A673 (cell line): ENCODE results near the gene GIMAP6. TPM values are rescaled to one million over a fixed set of nuclear protein-coding genes. Genes with fewer than 3 reads are reported as not detected.
"Not testable (repeated sequence)": the region's sequence is repeated elsewhere in the genome, so short reads cannot be mapped to it uniquely, and the experiment has no call there.

Experiments
- BruUV-seq: library from RNA; stranded (reverse); fragments of 400-500 nt; replicated peaks from 2 replicates; lab custom pipeline; 2021; lab: Mats Ljungman, UMichigan
- CTCF ChIA-PET: fragments of 300-600 bp; sonication (Branson Sonifier 250); formaldehyde crosslinking; loops from one replicate; lab custom pipeline; 2022; ENCODE audit warnings: antibody characterized with exemption; lab: Charles Lee
- POLR2A ChIA-PET: fragments of 300-600 bp; sonication (Branson Sonifier 250); formaldehyde crosslinking; loops from one replicate; lab custom pipeline; 2022; ENCODE audit warnings: antibody characterized with exemption; ENCODE audit not compliant: low non-redundant PET; lab: Charles Lee
- DNase-seq: peaks from one replicate; pipeline ENCODE4 v3.0.0-alpha.2; 2015; ENCODE audit warnings: low spot score
- H3K27ac ChIP-seq: fragments of 200-600 bp; sonication (generic); 2 replicates; pipeline ENCODE4 v1.5.1; 2016; ENCODE audit warnings: mixed run types, low read depth, mild to moderate bottlenecking, mixed read lengths, antibody characterized with exemption, low read length; ENCODE audit not compliant: poor library complexity, severe bottlenecking
- H3K27me3 ChIP-seq: fragments of 200-600 bp; sonication (generic); replicated peaks from 2 replicates; pipeline ENCODE4 v1.6.1; 2017; ENCODE audit warnings: mixed run types, low read depth, mild to moderate bottlenecking, mixed read lengths, antibody characterized with exemption, low read length; ENCODE audit not compliant: insufficient read depth, poor library complexity
- H3K36me3 ChIP-seq: fragments of 200-600 bp; sonication (generic); 2 replicates; pipeline ENCODE4 v1.6.1; 2016; ENCODE audit warnings: mixed run types, mild to moderate bottlenecking, mixed read lengths, antibody characterized with exemption, low read length; ENCODE audit not compliant: insufficient read depth, poor library complexity, severe bottlenecking
- H3K4me1 ChIP-seq: fragments of 200-600 bp; sonication (generic); 2 replicates; pipeline ENCODE4 v1.6.1; 2017; ENCODE audit warnings: mixed run types, mild to moderate bottlenecking, mixed read lengths, antibody characterized with exemption, low read length; ENCODE audit not compliant: insufficient read depth, poor library complexity, severe bottlenecking
- H3K4me3 ChIP-seq: fragments of 200-600 bp; sonication (generic); 2 replicates; pipeline ENCODE4 v1.5.1; 2016; ENCODE audit warnings: low read depth, mixed run types, mild to moderate bottlenecking, mixed read lengths, low read length; ENCODE audit not compliant: poor library complexity, severe bottlenecking
- H3K9me3 ChIP-seq: fragments of 200-600 bp; sonication (generic); 2 replicates; pipeline ENCODE4 v1.6.1; 2016; ENCODE audit warnings: mixed run types, low read depth, mild to moderate bottlenecking, mixed read lengths, antibody characterized with exemption, low read length; ENCODE audit not compliant: poor library complexity, severe bottlenecking
- CTCF ChIP-seq: fragments of 300-800, 200-600 bp; sonication (generic); conservative IDR thresholded peaks from 2 replicates; pipeline ENCODE4 v1.5.1; 2017; ENCODE audit warnings: low read depth, mild to moderate bottlenecking, antibody characterized with exemption, low read length, moderate library complexity, mixed read lengths
- EZH2 ChIP-seq: fragments of 200-600 bp; sonication (generic); IDR thresholded peaks from 2 replicates; pipeline ENCODE4 v1.6.1; 2017; ENCODE audit warnings: borderline replicate concordance, low read depth, mild to moderate bottlenecking, mixed read lengths, antibody characterized with exemption, low read length; ENCODE audit not compliant: poor library complexity, severe bottlenecking
- intact Hi-C: fragments of 100-400 bp; cut with micrococcal nuclease; formaldehyde crosslinking; loops from one replicate; pipeline ENCODE4 v1.10.0; 2022; ENCODE audit not compliant: unreplicated experiment
- total RNA-seq: library from RNA; stranded (reverse); gene quantifications from 2 replicates; pipeline ENCODE4 v1.2.3, GENCODE V29; 2021

The GIMAP6 gene
- total RNA-seq, 1 experiment from 2014 or later: not detected

- no TSS peak for BruUV-seq
- POLR2A ChIA-PET: no interaction called here
- no peak overlapping the region for H3K4me3 ChIP-seq
- H3K27me3 ChIP-seq: no peaks in the 10 kb centered on the region
- no peaks in the 10 kb centered on the region for H3K36me3 ChIP-seq
- no peak for TF ChIP-seq CTCF
- TF ChIP-seq EZH2: no peak
- intact Hi-C loops: no loop called here
- no peaks in the 10 kb centered on the region for H3K4me1 ChIP-seq
- H3K9me3 ChIP-seq: no peaks in the 10 kb centered on the region
- CTCF ChIA-PET: no interaction called here
- DNase-seq: no peak
- H3K27ac ChIP-seq: no peak overlapping the region
These were observed 18.3 kb downstream of the GIMAP6 start for GRCh38 chr7:150613880-150614279.

GRCh38 chr7:150612925-150613324 is 19.3 kb downstream of the GIMAP6 start:
- TF ChIP-seq EZH2 (no peak), CTCF (no peak)
- Histone ChIP-seq H3K4me1 (no peaks in the 10 kb centered on the region), H3K36me3 (no peaks in the 10 kb centered on the region), H3K4me3 (no peak overlapping the region), H3K27ac (no peak overlapping the region), H3K9me3 (no peaks in the 10 kb centered on the region), H3K27me3 (no peaks in the 10 kb centered on the region)
- BruUV-seq: no TSS peak
- ChIA-PET CTCF (no interaction called here), POLR2A (no interaction called here)
- DNase-seq: no peak
- intact Hi-C loops: no loop called here

- no peaks in the 10 kb centered on the region for H3K4me1 ChIP-seq
- H3K9me3 ChIP-seq: no peaks in the 10 kb centered on the region
- POLR2A ChIA-PET: no interaction called here
- no peak for DNase-seq
- no peak overlapping the region for H3K4me3 ChIP-seq
- no peak overlapping the region for H3K27ac ChIP-seq
- intact Hi-C loops: no loop called here
- TF ChIP-seq EZH2 (no peak), CTCF (no peak)
- no peaks in the 10 kb centered on the region for H3K36me3 ChIP-seq
- no peaks in the 10 kb centered on the region for H3K27me3 ChIP-seq
- no TSS peak for BruUV-seq
- CTCF ChIA-PET: no interaction called here
These were observed 22.0 kb downstream of the GIMAP6 start for GRCh38 chr7:150610233-150610632.

GRCh38 chr7:150603600-150603999 is 28.6 kb downstream of the GIMAP6 start:
- H3K4me1 ChIP-seq, H3K27ac ChIP-seq, intact Hi-C loops, CTCF ChIA-PET, H3K36me3 ChIP-seq, POLR2A ChIA-PET, H3K4me3 ChIP-seq, BruUV-seq, DNase-seq, H3K27me3 ChIP-seq, H3K9me3 ChIP-seq: not testable (repeated sequence)
